ENCODE measurements around the gene PCSK6. TPM values are rescaled to one million over a fixed set of nuclear protein-coding genes. Genes with fewer than 3 reads are reported as not detected.

Gene PCSK6
- total and polyA plus RNA-seq, 2 experiments from 2014 or later: 0.38 TPM; not detected in 1

DNA sequence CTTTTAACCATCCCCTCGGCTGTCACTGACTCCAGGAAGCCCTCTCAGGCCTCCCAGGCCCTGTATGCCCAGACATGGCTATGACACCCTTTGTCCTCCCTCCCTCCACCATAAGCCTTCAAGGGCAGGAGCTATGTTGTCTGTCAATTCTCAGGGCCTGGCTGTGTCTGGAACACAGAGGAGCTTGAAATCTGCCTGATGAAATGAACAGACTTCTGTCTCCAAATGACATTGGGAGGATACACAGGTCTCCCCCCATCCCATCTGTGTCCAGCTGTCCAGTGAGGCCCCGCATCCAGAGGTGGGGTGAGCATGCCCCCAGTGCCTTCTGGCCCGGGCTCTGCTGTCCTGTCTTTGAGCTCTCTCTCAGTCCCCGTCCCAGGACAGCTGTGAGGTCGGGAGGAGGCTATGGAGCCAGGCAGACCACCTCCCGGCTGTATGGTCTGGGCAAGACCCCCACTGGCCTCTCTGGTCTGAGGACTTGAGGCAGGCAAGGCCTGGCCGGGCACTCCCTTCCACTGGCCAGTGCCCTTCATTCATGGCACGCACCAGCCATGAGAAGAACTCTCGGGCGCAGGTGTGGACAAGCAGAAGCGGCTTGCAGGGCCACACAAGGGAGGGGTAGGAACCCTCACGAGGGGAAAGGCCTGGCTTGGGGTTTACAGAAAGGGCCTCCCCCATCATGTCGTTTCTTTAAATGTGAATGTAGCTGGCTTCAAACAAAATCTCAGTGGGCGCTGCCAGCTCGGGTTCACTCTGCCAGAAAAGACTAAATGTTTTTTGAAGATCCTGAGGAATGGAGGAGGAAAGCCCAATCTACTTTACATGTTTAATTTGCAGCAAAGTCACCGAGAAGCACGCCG, 38.9 kb downstream of the PCSK6 start:
- no peaks in the 10 kb centered on the region for H3K79me2 ChIP-seq (ENCODE audit: insufficient read depth)
- H3K27ac ChIP-seq: no peak overlapping the region
- H3F3A ChIP-seq (ENCODE audit: insufficient read depth): no peaks in the 10 kb centered on the region
- in situ Hi-C loops (cut with MboI): no loop called here
- no peak overlapping the region for H2AFZ ChIP-seq
- no peaks in the 10 kb centered on the region for H3K27me3 ChIP-seq (replicated peaks; ENCODE audit: insufficient read depth)
- WGBS, 2 experiments (ENCODE audit: low coverage in 1 of 2, low lambda C conversion rate in 2 of 2, missing lambda C conversion rate in 2 of 2): 55% methylated on average over 18 of the region's 18 CpGs
- DNase-seq: no peak
- no peaks in the 10 kb centered on the region for H3K9me2 ChIP-seq (ENCODE audit: insufficient read depth)
- H3K4me3 ChIP-seq: no peak overlapping the region
- no peak overlapping the region for H3K9ac ChIP-seq
- peaks cover 23% of the 10 kb centered on the region for H3K4me1 ChIP-seq (ENCODE audit: insufficient read depth)
- no peak overlapping the region for H3K4me2 ChIP-seq (ENCODE audit: unreplicated experiment)
- H3K9me3 ChIP-seq (ENCODE audit: low read depth): no peaks in the 10 kb centered on the region
- no peaks in the 10 kb centered on the region for H4K20me1 ChIP-seq (ENCODE audit: insufficient read depth)
- H3K36me3 ChIP-seq (ENCODE audit: low read depth): no peaks in the 10 kb centered on the region
- TF ChIP-seq EZH2 (IDR thresholded peaks at IDR 0.05; ENCODE audit: insufficient read depth, poor library complexity, severe bottlenecking) (no peak), EZH2phosphoT487 (IDR thresholded peaks at IDR 0.05; ENCODE audit: insufficient read depth, low read depth) (no peak)

DNA sequence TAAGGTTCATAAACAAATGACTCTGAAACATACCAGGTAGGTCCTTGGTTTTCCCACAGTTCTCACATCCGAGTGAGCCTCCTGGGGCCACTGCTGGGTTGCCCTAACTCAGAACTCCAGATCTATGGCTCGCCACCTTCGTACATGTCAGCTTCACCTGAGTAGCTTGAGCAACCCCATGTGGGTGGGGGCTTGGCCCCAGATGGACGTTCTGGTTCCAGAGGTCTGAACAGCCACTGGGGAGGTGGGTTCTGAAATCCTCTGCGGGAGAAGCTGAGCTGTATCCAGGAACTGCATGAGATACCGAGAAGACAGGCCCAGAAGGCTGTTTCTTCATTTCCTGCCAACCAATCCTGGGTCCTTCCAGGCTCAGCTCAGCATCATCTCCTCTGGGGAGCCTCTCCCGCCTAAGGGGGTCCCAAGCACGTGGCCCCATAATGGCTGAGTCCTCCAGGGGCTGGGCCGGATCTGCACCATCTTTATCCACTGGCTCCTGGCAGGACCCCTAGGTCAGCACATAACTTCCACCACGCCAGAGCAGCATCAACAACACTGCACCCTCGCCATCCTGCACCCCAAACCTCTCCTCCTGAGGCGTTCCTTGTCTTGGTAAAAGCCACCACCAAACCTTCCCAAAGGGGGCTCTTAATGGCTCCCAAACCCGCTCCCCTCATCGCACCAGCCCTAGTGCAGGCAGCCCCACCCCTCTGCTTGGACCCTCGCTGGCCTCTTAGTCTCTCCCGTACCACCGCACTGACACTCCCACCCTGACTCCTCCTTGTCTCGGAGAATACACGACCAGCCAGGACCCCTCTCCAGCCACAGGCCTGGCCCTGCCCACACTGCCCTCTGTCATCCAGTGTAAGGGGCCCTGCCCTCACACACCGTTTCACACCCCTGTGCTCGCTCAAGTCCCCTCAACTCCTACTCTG, 39.8 kb downstream of the PCSK6 start:
- 88 to 91% methylated on average over 21 of the region's 21 CpGs for WGBS, 2 experiments (ENCODE audit: low coverage in 1 of 2, low lambda C conversion rate in 2 of 2, missing lambda C conversion rate in 2 of 2)
- Histone ChIP-seq H3K27ac (no peak overlapping the region), H4K20me1 (ENCODE audit: insufficient read depth) (no peaks in the 10 kb centered on the region), H3F3A (ENCODE audit: insufficient read depth) (no peaks in the 10 kb centered on the region), H3K36me3 (ENCODE audit: low read depth) (no peaks in the 10 kb centered on the region), H3K9ac (no peak overlapping the region), H3K9me2 (ENCODE audit: insufficient read depth) (no peaks in the 10 kb centered on the region), H3K9me3 (ENCODE audit: low read depth) (no peaks in the 10 kb centered on the region), H2AFZ (no peak overlapping the region), H3K27me3 (replicated peaks; ENCODE audit: insufficient read depth) (no peaks in the 10 kb centered on the region), H3K79me2 (ENCODE audit: insufficient read depth) (no peaks in the 10 kb centered on the region), H3K4me3 (no peak overlapping the region), H3K4me2 (ENCODE audit: unreplicated experiment) (no peak overlapping the region), H3K4me1 (ENCODE audit: insufficient read depth) (peaks cover 18% of the 10 kb centered on the region)
- DNase-seq: no peak
- TF ChIP-seq EZH2phosphoT487 (IDR thresholded peaks at IDR 0.05; ENCODE audit: insufficient read depth, low read depth) (no peak), EZH2 (IDR thresholded peaks at IDR 0.05; ENCODE audit: insufficient read depth, poor library complexity, severe bottlenecking) (no peak)
- in situ Hi-C loops (cut with MboI): no loop called here

DNA sequence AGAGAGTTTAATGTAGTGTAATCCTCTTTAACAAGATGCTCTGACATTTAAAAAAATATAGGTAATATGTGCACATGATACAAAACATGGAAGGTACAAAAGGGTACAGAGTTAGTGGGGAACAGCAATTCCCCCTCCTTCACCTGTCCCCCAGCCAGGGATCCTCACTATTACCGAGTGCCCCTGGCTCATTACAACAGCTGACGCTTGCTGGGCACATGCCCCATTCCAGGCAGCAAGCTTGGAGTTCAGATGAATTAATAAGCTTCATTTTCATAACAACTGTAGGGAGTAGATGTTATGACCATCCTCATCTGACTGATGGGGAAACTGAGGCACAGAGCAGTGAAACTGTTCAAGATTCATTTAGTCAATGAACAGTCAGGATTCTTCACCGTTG, 41.2 kb downstream of the PCSK6 start:
- Histone ChIP-seq H3K9ac (no peak overlapping the region), H3K9me2 (ENCODE audit: insufficient read depth) (no peaks in the 10 kb centered on the region), H3F3A (ENCODE audit: insufficient read depth) (no peaks in the 10 kb centered on the region), H3K4me3 (no peak overlapping the region), H3K27me3 (replicated peaks; ENCODE audit: insufficient read depth) (no peaks in the 10 kb centered on the region), H3K4me2 (ENCODE audit: unreplicated experiment) (no peak overlapping the region), H2AFZ (no peak overlapping the region), H4K20me1 (ENCODE audit: insufficient read depth) (no peaks in the 10 kb centered on the region), H3K36me3 (ENCODE audit: low read depth) (no peaks in the 10 kb centered on the region), H3K4me1 (ENCODE audit: insufficient read depth) (peaks cover 18% of the 10 kb centered on the region), H3K9me3 (ENCODE audit: low read depth) (no peaks in the 10 kb centered on the region), H3K79me2 (ENCODE audit: insufficient read depth) (no peaks in the 10 kb centered on the region), H3K27ac (no peak overlapping the region)
- TF ChIP-seq EZH2 (IDR thresholded peaks at IDR 0.05; ENCODE audit: insufficient read depth, poor library complexity, severe bottlenecking) (no peak), EZH2phosphoT487 (IDR thresholded peaks at IDR 0.05; ENCODE audit: insufficient read depth, low read depth) (no peak)
- in situ Hi-C loops (cut with MboI): no loop called here
- 84 to 87% methylated on average over 3 of the region's 3 CpGs for WGBS, 2 experiments (ENCODE audit: low coverage in 1 of 2, low lambda C conversion rate in 2 of 2, missing lambda C conversion rate in 2 of 2)
- DNase-seq: no peak

DNA sequence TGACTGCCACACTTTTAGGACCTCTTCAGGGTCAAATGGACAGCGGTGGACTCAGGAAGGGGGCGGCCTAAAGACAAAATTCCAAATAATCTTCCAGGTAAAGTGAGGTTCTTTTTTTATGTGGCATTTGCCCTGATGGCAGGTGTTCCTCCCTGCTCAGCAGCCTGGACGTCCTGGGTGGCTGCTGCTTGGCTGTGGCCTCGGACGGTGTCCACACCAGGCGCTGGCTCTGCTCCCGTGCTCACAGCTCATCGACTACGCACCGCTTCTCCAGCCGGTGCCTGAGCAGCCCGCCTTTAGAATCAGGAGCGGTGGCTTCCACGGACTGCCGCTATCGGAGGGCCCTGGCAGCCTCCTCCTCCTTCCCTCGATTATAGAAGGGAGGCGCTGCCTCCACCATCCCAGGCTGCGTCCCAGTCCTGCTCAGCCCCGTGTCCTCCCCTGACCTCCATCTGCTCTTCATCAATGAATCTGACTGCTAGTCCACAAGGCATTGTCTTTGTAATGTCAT, 41.9 kb downstream of the PCSK6 start:
- Histone ChIP-seq H3K9me3 (ENCODE audit: low read depth) (no peaks in the 10 kb centered on the region), H3K4me2 (ENCODE audit: unreplicated experiment) (no peak overlapping the region), H3K27me3 (replicated peaks; ENCODE audit: insufficient read depth) (no peaks in the 10 kb centered on the region), H3K4me1 (ENCODE audit: insufficient read depth) (peaks cover 18% of the 10 kb centered on the region), H3K9me2 (ENCODE audit: insufficient read depth) (no peaks in the 10 kb centered on the region), H3K9ac (no peak overlapping the region), H3K27ac (no peak overlapping the region), H2AFZ (no peak overlapping the region), H3K79me2 (ENCODE audit: insufficient read depth) (no peaks in the 10 kb centered on the region), H3K4me3 (no peak overlapping the region), H3F3A (ENCODE audit: insufficient read depth) (no peaks in the 10 kb centered on the region), H3K36me3 (ENCODE audit: low read depth) (no peaks in the 10 kb centered on the region), H4K20me1 (ENCODE audit: insufficient read depth) (no peaks in the 10 kb centered on the region)
- in situ Hi-C loops (cut with MboI): no loop called here
- no peak for TF ChIP-seq EZH2 (IDR thresholded peaks at IDR 0.05; ENCODE audit: insufficient read depth, poor library complexity, severe bottlenecking)
- no peak for TF ChIP-seq EZH2phosphoT487 (IDR thresholded peaks at IDR 0.05; ENCODE audit: insufficient read depth, low read depth)
- WGBS, 2 experiments (ENCODE audit: low coverage in 1 of 2, low lambda C conversion rate in 2 of 2, missing lambda C conversion rate in 2 of 2): 82 to 87% methylated on average over 20 of the region's 20 CpGs
- no peak for DNase-seq
